ENCODE data around the gene LINGO4.

LINGO4 gene, protein sequence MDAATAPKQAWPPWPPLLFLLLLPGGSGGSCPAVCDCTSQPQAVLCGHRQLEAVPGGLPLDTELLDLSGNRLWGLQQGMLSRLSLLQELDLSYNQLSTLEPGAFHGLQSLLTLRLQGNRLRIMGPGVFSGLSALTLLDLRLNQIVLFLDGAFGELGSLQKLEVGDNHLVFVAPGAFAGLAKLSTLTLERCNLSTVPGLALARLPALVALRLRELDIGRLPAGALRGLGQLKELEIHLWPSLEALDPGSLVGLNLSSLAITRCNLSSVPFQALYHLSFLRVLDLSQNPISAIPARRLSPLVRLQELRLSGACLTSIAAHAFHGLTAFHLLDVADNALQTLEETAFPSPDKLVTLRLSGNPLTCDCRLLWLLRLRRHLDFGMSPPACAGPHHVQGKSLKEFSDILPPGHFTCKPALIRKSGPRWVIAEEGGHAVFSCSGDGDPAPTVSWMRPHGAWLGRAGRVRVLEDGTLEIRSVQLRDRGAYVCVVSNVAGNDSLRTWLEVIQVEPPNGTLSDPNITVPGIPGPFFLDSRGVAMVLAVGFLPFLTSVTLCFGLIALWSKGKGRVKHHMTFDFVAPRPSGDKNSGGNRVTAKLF

DNA sequence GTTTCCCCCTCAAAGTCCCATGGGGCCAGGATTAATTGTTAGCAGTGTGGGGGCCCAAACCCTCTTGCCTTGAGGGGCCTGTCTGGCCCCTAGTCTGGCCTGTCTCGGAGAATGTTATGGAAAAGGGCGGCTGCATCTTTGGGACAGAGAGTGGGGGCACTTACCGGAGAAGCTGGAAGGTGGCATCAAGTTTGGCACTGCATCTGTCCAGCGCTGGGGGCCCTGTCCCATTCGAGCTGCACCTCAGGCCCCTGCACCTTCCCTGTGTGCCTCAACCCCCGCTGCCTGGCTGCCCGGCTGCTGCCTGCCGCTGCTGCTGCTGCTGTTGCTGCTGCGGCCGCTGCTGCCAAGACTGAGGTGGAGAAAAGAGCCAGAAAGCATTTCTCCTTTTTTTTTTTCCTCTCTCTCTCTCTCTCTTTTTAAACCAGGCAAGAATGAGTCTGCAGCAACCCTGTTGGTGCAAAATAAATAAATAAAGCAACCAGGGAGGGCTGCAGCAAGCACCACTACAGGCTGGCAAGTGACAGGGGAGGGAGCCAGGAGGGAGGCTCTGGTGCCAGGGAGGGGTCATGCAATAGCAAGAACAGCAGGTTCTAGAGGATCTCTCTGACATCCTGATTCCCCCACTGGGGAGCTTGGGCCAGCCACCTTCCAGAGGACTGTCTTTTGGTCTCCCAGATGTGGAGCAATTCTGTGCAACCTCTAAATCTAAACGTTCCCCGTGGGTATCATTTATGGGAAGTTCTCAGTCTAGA lies at the start of gene LINGO4:
LINGO4 (minus strand) TSS at position 354 of the 755 bp plus-strand sequence. CDS start 2,715 bp downstream, outside the sequence.
- DNase-seq (ENCODE audit: low read depth, low spot score) = no peak
- H3K27ac ChIP-seq = no peak within 1 kb of the TSS

DNA sequence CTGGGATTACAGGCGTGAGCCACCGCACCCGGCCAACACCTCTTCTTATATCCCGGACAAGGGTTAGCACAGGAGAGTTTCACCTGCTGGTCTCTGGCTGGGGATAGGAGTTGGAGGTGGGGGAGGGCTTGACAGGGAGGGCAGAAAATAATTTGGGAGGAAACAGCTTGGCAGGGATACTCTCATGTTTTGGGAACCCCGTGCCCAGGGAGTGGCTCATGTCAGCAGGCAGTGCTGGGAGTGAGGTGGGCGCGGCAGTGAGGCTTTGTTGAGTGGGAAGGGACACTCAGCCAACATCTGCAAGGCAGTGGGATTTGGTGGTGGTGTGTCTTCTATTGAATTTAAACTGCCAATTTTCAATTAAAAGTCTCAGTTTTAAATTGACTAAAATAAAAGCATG lies 49.4 kb upstream of the LINGO4 start:
- H3K27ac ChIP-seq = no peak overlapping the region
- DNase-seq (ENCODE audit: low read depth, low spot score) = no peak

DNA sequence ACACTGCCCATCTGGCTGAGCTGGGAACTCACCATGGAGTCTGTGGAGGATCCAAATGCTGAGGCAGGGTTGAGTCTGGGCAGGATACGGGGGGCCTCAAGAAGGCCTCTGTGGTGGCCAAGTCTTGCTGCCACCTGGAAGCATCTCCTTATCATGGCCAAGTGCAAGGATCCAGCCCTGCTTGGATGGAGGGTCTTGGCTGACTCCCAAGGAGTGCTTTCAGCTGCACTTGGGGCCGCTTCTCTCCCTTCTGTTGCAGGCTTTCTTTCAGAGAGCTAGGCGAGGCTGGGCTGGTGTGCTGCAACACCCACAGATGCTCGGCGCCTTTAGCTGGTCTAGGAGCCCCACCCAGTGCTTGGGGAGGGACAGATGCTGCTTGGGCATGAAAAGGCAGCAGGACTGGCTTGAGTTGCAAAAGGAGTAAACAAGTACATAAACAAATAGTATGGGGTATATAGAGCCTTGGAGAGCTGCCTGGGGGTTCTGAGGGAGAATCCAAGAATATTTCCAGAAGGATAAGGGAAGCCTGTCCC lies 48.3 kb upstream of the LINGO4 start, which contains the start of gene THEM5:
THEM5 (minus strand) TSS at position 302 of the 533 bp plus-strand sequence; CDS start at position 155, 147 bp downstream.
- no peak for DNase-seq (ENCODE audit: low read depth, low spot score)
- H3K27ac ChIP-seq = no peak within 1 kb of the TSS

DNA sequence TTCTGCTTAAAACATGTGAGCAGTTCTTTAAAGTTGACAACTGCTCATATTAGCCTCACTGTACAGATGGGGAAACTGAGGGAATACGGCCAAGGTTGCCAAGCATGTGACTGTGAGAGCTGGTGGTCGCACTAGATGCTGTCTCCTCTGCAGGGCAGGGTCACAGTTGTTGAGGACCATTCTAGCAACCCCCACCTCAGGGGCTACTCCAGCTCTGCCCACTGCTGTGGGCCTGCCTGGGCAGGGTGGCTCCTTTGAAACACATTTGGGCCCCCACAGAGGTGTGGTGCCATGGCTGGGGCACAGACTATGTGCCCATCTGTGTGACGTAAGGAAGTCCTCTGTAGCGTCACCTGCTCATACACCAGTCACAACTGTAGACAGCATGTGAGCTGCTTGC lies 47.5 kb upstream of the LINGO4 start:
- H3K27ac ChIP-seq = no peak overlapping the region

DNA sequence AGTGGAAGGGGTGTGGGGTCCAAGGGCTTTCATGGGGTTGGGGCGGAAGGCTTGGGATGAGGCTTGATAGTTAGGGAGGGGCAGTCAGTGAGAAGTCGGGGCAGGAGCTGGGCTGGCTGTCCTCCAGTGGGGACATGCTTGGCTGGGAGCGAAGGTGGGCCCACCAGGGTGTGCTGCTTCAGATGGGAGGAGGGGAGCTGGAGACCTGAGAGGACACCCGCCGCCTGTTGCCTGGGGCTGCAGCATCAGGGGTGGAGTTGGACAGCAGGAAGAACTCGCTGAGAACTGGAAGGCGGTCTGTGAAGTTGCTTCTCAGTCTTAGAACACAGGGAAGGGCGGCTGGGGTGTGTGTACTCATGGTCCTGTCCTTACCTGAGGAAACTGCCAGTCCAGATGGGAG lies 46.7 kb upstream of the LINGO4 start:
- DNase-seq (ENCODE audit: low read depth, low spot score) = no peak
- H3K27ac ChIP-seq = no peak overlapping the region

More for the DNA sequence above, 47.5 kb upstream of the LINGO4 start:
- no peak for DNase-seq (ENCODE audit: low read depth, low spot score)

DNA sequence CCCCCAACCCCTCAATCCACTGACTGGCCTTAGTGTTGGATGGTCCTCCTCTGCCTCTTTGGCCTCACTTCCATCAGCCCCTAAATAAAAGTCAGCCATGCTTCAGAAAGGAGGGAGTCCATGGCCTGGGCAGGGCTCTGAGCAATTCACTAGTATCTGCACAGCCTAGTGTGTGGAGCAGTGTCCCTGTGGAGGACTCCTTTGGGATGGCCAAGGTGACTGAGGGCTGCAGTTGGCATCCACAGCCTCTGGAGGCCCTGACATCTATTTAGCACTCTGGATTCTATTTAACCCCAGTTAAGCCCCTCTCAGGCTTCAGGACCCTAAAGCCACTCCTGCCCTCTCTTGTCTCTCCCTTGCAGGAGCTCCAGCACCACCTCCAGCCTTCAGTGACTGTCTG lies 44.7 kb upstream of the LINGO4 start:
- DNase-seq (ENCODE audit: low read depth, low spot score) = no peak
- no peak overlapping the region for H3K27ac ChIP-seq

DNA sequence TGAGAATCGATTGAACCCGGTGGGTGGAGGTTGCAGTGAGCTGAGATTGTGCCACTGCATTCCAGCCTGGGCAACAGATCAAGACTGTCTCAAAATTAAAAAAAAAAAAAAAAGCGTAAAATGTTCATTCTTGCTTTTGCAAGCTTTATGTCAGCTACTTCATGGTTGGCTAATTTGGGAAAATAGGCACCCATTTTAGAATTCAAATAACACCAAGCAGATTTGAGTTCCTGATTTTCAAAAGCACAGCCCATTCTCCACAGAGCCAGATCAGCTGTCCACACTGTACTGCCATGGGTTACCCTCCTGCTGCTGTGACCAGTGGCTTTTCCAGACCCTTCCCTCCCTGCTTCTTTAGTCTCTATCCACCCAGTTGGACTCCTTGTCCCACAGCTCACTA lies 43.9 kb upstream of the LINGO4 start:
- H3K27ac ChIP-seq = no peak overlapping the region
- no peak for DNase-seq (ENCODE audit: low read depth, low spot score)

DNA sequence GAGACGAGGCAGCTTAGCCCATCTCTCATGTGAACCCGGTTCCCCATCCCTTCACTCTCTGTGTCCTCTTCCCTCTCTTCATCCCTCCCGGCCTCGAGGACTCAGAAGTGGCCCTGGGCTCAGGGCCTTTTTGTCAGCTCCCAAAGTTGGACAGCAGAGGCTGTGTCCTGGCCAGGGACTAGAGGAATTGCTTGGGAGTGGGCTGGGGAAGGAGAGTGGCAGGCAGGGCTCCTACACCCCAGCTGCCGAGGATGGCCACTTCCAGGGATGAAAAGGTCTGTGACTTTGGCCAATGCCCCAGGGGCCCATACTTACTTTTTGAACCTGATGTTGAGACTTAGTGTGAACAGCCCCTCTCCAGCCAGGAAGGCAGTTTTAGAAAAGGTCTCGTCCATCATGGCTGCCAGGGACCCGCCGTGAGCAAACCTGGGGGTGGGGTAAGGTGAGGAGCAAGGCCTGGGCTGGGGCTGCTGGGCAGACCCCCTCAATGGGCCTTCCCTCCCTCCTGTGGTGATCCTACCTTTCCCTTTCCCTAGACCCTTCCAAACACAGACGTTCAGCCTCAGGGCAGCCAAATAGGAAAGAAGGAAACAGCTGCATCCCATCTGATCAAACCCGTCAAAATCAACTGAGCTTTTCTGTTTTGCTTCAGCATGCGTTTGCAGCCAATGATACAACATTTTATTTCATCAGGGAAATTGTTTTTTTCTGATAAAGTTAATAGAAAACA lies 42.8 kb upstream of the LINGO4 start:
- DNase-seq (ENCODE audit: low read depth, low spot score) = no peak
- H3K27ac ChIP-seq = no peak overlapping the region

DNA sequence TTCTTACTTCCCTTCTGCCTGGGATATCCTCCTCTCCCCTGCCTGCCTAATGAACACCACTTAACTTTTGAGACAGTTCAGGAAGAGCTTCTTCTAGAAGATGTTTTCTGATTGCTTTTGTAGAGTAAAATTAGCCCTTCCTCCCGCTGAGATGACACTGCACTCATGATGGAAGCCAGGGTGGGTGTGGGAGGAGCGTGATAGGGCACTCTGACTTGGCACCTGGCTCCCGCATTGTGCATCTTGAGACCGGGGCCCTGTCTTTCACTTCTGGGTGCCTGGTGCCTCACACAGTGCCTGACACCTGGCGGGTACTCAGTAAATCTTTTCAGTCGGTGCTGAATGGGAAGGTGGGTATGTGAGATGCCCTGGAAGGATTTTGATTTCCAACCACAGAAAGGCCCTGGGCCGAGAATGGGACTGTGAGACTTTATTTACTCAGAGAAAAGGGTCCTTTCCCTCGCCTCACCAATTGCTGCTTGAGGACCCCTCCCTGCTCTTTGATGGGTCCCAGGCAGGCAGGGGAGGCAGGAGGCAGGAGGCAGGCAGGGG lies 41.5 kb upstream of the LINGO4 start:
- no peak for DNase-seq (ENCODE audit: low read depth, low spot score)

DNA sequence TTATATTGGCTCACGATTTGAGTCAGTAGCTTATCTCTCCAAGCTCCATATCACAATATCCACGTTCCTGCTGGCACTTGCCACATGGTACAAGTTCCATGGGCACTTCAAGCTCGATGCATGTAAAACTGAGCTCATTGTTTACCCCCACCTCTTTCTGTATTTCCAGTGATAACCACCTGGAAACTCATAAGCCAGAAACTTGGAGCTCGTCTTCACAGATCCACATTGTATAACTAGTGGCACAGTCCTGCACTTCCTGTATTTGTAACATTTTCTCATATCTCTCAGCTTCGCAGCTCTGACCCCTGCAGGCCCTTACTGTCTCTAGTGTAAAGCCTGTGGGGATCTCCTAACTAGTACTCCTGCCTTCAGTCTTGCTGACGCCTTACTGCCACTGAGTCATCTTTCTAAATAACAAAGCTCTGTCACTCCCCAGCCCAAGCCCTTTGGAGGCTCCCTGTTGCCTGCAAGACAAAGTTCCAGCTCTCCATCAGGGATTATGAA lies 40.9 kb upstream of the LINGO4 start:
- H3K27ac ChIP-seq = no peak overlapping the region
- no peak for DNase-seq (ENCODE audit: low read depth, low spot score)

More for the DNA sequence above, 41.5 kb upstream of the LINGO4 start:
- no peak overlapping the region for H3K27ac ChIP-seq

DNA sequence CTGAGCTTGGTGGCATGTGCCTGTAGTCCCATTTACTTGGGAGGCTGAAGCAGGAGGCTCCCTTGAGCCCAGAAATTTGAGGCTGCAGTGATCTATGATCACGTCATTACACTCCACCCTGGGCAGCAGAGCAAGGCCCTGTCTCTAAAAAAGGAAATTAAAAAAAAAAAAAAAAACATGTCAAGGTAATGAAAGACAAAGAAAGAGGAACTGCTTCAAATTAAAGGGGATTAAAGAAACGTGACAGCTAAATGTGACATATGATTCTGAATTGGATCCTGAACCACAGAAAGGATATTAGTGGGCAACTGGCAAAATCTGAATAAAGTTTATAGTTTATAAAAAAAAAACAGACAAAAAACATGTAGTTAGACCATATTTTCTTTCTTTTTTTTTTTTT lies 38.2 kb upstream of the LINGO4 start:
- DNase-seq (ENCODE audit: low read depth, low spot score) = no peak

DNA sequence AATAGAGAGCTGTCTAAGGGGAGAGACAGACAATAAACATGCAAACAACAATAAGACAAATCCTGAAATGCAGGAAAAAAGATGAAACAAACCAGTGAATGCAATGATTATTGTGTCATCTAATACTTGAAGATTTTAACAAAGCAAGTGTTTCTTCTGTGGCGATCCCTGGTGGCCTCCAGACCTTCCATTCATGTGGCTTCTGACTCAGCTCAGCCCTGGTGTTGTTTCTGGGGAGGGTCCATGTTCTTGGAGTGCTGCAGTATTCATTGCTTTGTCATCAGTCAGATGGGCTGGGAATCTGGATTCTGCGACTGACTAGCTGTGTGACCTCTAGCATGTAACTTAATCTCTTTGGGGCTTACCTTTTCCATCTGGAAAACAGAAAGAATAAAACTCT lies 35.9 kb upstream of the LINGO4 start:
- no peak for DNase-seq (ENCODE audit: low read depth, low spot score)

More for the DNA sequence above, 38.2 kb upstream of the LINGO4 start:
- H3K27ac ChIP-seq = no peak overlapping the region

DNA sequence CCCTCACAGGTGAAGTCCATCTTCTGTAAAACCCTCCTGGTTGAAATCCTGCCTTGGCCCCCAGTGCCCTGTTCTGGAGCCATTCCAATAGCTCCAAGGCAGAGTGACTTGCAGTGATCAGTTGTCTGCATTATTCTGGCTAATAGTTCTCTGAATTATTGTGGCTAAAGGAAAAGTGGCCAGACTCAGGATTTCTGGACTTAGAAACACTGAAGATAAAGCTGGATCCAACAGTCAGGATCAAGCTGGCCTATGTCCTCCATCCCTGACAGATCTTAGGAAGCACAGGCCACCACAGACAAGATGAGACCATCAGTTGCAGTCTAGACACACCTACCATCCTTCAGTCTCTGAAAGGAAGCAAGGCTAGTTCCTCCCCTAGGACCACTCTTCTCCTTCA lies 35.2 kb upstream of the LINGO4 start:
- peak overlapping the region; percentile 86 for H3K27ac ChIP-seq
- DNase-seq (ENCODE audit: low read depth, low spot score) = no peak

More for the DNA sequence above, 35.9 kb upstream of the LINGO4 start:
- H3K27ac ChIP-seq = peak overlapping the region; percentile 86

DNA sequence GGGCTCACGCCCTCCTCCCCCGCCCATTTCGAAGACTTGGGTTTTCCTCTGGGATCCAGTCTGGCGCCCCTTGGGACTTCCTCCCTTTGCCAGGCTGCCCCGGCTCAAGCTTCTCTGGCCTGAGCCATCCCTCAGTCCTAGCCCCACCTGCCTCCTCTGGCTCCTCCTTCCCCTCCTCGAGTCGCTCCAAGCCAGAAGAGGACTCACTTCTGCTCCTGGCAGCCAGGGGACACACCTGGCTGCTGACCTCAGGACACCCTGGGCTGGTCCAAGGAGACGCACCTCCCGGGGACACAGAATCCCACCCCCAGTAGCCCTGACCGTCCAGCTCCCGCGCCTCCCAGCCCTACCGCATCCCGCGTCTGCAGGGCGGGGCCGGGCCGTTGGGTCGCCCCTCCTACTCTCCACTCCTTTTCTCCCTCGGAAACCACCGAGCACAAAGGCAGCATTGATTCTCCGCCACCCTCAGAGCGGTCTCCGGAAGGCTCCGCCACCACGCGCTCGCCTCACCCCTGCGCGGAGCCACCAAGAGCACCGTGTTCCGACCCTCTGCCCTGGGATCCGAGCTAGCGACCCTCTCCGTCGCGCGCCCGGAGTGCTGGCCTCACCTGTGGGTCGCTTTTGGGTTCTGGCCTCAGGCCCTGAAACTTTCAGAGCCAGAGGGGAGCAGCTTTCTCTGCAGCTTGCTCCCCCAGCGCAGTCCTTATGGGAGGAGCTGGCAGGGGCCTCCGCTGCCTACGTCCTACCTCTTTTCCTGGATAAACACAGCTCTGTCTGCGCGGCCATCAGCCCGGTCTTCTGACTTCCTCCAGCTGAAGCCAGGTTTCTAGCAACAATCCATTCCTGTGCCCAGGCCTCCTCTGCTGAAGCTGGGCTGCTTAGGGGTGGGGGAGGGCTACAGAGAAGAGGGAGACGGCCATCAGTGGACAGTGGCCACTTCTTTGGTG lies 34.5 kb upstream of the LINGO4 start, which contains the start of gene C2CD4D:
C2CD4D (minus strand) TSS at position 364 of the 947 bp plus-strand sequence. CDS start 831 bp downstream, outside the sequence.
- DNase-seq (ENCODE audit: low read depth, low spot score) = no peak
- peak within 1 kb of the TSS; percentile 86 for H3K27ac ChIP-seq

DNA sequence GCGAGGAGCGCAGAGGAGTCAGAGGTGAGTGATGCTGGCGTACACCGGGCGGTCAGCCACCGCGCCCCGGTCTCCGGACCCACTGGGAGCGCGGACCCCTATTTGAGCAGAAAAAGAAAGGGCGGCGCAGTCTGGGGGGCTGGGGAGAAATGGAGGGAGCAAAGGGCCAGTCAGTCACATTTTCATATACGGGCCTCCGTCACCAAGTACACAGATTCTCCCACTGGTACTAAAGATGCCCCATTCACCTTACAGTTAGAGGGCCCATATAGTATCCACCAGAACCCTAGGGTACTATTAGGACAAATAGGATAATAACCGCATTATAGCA lies 33.8 kb upstream of the LINGO4 start:
- no peak for DNase-seq (ENCODE audit: low read depth, low spot score)
- peak overlapping the region; percentile 86 for H3K27ac ChIP-seq

DNA sequence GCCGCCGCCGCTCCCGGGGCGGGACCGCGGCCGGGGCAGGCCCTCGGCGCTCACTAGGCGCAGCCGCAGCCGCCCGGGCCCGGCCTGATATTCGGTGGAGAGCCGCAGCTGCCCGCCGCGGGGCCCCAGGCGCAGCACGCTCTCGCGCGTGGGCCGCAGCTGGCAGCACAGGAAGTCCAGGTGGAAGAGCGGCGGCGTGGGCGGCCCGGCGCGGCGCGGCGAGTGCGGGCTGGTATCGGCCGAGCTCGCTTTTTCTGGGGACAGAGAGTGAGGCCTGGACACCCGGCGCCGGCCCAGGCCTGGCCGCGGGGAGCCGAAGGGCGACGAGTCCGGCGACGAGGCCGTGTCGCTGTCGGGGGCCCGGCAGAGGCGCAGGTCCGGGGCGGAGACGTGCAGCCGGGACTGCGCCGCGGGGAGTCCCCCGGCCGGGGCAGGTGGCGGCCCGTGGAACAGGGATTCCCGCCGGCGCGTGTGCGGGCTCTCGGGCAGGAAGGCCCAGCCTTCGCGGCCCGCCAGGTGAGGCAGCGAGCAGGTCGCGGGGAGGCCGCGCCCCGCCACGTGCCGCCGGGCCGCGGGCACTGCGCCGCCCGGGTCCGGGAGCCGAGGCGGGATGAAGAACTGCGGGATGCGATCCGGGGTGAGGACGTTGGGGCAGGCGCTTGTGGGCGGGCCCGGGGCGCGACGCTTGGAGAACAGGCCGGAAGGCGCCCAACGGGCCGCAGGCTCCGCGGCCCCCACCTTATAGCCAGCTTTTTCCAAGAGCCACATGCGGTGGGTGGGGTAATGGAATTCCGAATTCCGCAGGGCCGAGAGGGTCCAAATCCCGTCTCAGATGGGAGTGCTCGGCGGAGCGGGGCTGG lies 33.2 kb upstream of the LINGO4 start:
- peak overlapping the region; percentile 80 for H3K27ac ChIP-seq
- DNase-seq (ENCODE audit: low read depth, low spot score) = no peak

DNA sequence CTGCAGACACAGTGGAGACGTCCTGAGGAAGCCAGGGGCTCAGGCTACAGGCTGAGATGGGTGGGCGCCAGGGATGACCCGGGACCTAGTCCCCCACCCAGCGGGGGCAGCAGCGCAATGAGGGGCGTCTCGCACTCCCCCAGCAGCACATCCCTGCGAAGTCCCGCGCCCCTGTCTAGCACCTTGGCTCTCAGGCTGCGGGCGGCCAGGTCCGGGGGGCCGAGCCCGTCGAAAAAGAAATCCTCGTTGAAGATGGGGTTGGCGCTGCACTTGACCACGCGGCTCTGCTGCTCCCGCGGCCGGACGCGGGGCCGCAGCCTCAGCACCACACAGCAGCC lies 32.6 kb upstream of the LINGO4 start:
- no peak for DNase-seq (ENCODE audit: low read depth, low spot score)
- H3K27ac ChIP-seq = peak overlapping the region; percentile 80

DNA sequence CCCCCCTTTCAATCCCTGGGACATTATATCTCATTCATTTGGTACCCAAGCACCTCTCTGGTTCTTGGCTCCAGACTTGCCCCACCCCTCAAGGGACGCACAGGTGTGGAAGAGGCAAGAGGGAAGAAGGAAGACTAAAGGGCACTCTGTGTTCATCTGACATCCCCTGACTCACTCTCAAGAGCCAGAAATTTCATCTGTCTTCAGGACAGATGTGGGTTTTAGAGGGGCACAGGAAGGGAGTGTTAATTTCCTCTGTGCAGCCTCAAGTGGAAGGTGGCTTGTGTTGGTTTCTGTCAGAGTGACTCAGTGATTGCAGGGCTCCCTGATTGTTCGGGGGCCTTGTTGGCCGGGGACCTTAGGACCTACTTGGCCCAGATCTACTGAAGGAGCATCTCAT lies 32.0 kb upstream of the LINGO4 start:
- no peak for DNase-seq (ENCODE audit: low read depth, low spot score)
- peak overlapping the region; percentile 80 for H3K27ac ChIP-seq
